Measurements from ENCODE around the gene GMPR.
"Not testable (repeated sequence)": the region's sequence is repeated elsewhere in the genome, so short reads cannot be mapped to it uniquely, and the experiment has no call there.

The GMPR gene

GRCh38 chr6:16226117-16227047 lies 12.0 kb upstream of the GMPR start:
- not testable (repeated sequence) for DNase-seq

GRCh38 chr6:16227048-16227562 lies 11.3 kb upstream of the GMPR start:
- no peak for DNase-seq

- no peak for DNase-seq
Measured at GRCh38 chr6:16227605-16228004, 10.8 kb upstream of the GMPR start.

GRCh38 chr6:16228043-16228442 lies 10.3 kb upstream of the GMPR start:
- DNase-seq: no peak

GRCh38 chr6:16228709-16229665 lies 9.4 kb upstream of the GMPR start:
- DNase-seq: no peak

GRCh38 chr6:16229700-16230099 lies 8.7 kb upstream of the GMPR start:
- no peak for DNase-seq

GRCh38 chr6:16230953-16231352 lies 7.4 kb upstream of the GMPR start:
- no peak for DNase-seq

- DNase-seq: no peak
Measured at GRCh38 chr6:16232086-16232485, 6.3 kb upstream of the GMPR start.

- DNase-seq: no peak
Measured at GRCh38 chr6:16236009-16236501, 2.3 kb upstream of the GMPR start.

- no peak for DNase-seq
Measured at GRCh38 chr6:16236631-16237199, 1.7 kb upstream of the GMPR start.

GRCh38 chr6:16237242-16237641 lies 1.1 kb upstream of the GMPR start:
- no peak for DNase-seq

- peak; percentile 32 for DNase-seq
Measured at GRCh38 chr6:16238963-16239797, 793 bp downstream of the GMPR start.

GRCh38 chr6:16239798-16240123 lies 1.4 kb downstream of the GMPR start:
- DNase-seq: no peak

- DNase-seq: no peak
Measured at GRCh38 chr6:16240589-16241320, 2.4 kb downstream of the GMPR start.

- no peak for DNase-seq
Measured at GRCh38 chr6:16241321-16241689, 2.9 kb downstream of the GMPR start.

GRCh38 chr6:16243055-16243454 lies 4.7 kb downstream of the GMPR start:
- no peak for DNase-seq

GRCh38 chr6:16243664-16244063 lies 5.3 kb downstream of the GMPR start:
- DNase-seq: no peak

- DNase-seq: no peak
Measured at GRCh38 chr6:16244446-16244845, 6.1 kb downstream of the GMPR start.

- no peak for DNase-seq
Measured at GRCh38 chr6:16244869-16245451, 6.6 kb downstream of the GMPR start.

GRCh38 chr6:16248271-16248853 lies 10.0 kb downstream of the GMPR start:
- no peak for DNase-seq

- DNase-seq: no peak
Measured at GRCh38 chr6:16249971-16250370, 11.6 kb downstream of the GMPR start.

Data from NCI-H510A (cell line).